ENCODE data around the gene DOCK6. TPM values are rescaled to one million over a fixed set of nuclear protein-coding genes. Genes with fewer than 3 reads are reported as not detected.

The DOCK6 gene
- total and polyA plus RNA-seq, 2 donors (not counting 1 experiment from before 2014, with no cell fraction given), result 6.9 to 17.7 TPM

DNA sequence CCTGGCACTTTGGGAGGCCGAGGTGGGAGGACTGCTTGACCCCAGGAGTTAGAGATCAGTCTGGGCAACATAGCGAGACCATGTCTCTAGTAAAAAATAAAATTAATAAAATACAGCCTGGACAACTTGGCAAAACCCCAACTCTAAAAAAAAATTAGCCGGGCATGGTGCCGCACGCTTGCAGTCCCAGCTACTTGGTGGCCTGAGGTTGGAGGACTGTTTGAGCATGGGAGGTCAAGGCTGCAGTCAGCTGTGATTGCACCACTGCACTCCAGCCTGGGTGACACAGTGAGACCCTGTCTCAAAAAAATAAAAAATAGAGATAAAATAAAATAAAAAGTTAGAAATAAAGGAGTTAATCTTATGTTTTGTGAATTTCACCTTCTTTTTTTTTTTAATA is 91.2 kb downstream of the DOCK6 start:
- H3K4me2 ChIP-seq (ENCODE audit: extremely low read depth, insufficient read depth, low read length), result no peak overlapping the region
- peaks cover 40% of the 10 kb centered on the region for H3K36me3 ChIP-seq (ENCODE audit: control insufficient read depth, insufficient read depth, low read length)
- DNase-seq (ENCODE audit: low read depth in 2 of 2), result no peak
- H3K9ac ChIP-seq (ENCODE audit: insufficient read depth, low read length), result no peak overlapping the region
- H3K4me1 ChIP-seq (ENCODE audit: control insufficient read depth, extremely low read depth, insufficient read depth, low read length), result peaks cover 35% of the 10 kb centered on the region
- no peak overlapping the region for H3K4me3 ChIP-seq (replicated peaks in 1 of 4; ENCODE audit: control extremely low read depth in 1 of 4, insufficient read depth in 1 of 4, low read depth in 3 of 4, low read length in 4 of 4)
- H3K79me2 ChIP-seq (ENCODE audit: control insufficient read depth, insufficient read depth, low read length), result peaks cover 4% of the 10 kb centered on the region
- TF ChIP-seq EZH2 (IDR thresholded peaks at IDR 0.05; ENCODE audit: low read length, missing control alignments), result no peak
- TF ChIP-seq, protein P1, sequence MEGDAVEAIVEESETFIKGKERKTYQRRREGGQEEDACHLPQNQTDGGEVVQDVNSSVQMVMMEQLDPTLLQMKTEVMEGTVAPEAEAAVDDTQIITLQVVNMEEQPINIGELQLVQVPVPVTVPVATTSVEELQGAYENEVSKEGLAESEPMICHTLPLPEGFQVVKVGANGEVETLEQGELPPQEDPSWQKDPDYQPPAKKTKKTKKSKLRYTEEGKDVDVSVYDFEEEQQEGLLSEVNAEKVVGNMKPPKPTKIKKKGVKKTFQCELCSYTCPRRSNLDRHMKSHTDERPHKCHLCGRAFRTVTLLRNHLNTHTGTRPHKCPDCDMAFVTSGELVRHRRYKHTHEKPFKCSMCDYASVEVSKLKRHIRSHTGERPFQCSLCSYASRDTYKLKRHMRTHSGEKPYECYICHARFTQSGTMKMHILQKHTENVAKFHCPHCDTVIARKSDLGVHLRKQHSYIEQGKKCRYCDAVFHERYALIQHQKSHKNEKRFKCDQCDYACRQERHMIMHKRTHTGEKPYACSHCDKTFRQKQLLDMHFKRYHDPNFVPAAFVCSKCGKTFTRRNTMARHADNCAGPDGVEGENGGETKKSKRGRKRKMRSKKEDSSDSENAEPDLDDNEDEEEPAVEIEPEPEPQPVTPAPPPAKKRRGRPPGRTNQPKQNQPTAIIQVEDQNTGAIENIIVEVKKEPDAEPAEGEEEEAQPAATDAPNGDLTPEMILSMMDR (conservative IDR thresholded peaks at IDR 0.05 in 1 of 2, IDR thresholded peaks at IDR 0.05 in 1 of 2; ENCODE audit: low read depth in 1 of 2, low read length in 2 of 2), result no peak
- no peak overlapping the region for H2AFZ ChIP-seq (ENCODE audit: low read length)
- H4K20me1 ChIP-seq (ENCODE audit: control insufficient read depth, extremely low read depth, insufficient read depth, low read length), result no peaks in the 10 kb centered on the region
- no peaks in the 10 kb centered on the region for H3K27me3 ChIP-seq (ENCODE audit: control insufficient read depth, insufficient read depth, low read length)
- H3K27ac ChIP-seq (ENCODE audit: insufficient read depth, low read length), result no peak overlapping the region
- no peaks in the 10 kb centered on the region for H3K9me3 ChIP-seq (ENCODE audit: control insufficient read depth, insufficient read depth, low read depth, low read length)

DNA sequence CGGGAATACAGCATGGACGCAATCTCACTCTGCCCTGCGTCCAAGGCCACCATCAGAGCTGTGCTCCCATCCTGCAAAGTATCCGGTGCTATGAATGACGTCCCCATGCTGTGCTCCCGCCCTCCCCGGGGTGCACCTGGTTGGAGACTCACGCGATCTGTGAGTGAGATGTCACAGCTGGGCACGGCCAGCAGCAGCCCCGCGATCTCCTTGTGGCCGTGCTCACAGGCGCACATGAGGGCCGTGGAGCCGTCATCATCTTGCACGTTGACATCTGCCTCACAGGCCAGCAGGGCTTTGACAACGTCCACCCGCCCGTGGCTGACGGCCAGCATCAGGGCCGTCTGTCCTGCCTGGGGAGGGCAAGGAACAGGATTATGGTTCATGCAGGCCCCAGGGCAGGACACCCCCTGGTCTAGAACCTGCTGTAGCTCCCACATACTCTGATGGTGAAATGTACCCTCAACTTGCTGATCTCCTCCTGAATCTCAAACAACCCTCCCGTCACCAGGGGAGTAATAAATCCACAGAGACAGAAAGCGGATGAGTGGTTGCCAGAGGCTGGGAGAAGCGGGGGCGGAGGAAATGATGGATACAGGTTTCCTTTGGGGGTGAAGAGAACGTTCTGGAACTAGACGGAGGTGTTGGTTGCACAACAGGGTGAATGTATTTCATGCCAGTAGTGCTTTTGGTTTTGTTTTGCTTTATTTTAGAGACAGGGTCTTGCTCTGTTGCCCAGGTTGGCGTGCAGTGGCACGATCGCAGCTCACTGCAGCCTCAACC is 92.2 kb downstream of the DOCK6 start:
- Histone ChIP-seq H3K36me3 (ENCODE audit: control insufficient read depth, insufficient read depth, low read length) (peaks cover 35% of the 10 kb centered on the region), H3K9ac (ENCODE audit: insufficient read depth, low read length) (peak overlapping the region; percentile 37), H3K4me3 (replicated peaks in 1 of 4; ENCODE audit: control extremely low read depth in 1 of 4, insufficient read depth in 1 of 4, low read depth in 3 of 4, low read length in 4 of 4) (no peak overlapping the region), H3K9me3 (ENCODE audit: control insufficient read depth, insufficient read depth, low read depth, low read length) (no peaks in the 10 kb centered on the region), H2AFZ (ENCODE audit: low read length) (no peak overlapping the region), H3K4me1 (ENCODE audit: control insufficient read depth, extremely low read depth, insufficient read depth, low read length) (peaks cover 46% of the 10 kb centered on the region), H3K27ac (ENCODE audit: insufficient read depth, low read length) (peak overlapping the region; percentile 61), H3K79me2 (ENCODE audit: control insufficient read depth, insufficient read depth, low read length) (peaks cover 4% of the 10 kb centered on the region), H3K4me2 (ENCODE audit: extremely low read depth, insufficient read depth, low read length) (no peak overlapping the region), H4K20me1 (ENCODE audit: control insufficient read depth, extremely low read depth, insufficient read depth, low read length) (no peaks in the 10 kb centered on the region), H3K27me3 (ENCODE audit: control insufficient read depth, insufficient read depth, low read length) (no peaks in the 10 kb centered on the region)
- TF ChIP-seq, protein P1 (conservative IDR thresholded peaks at IDR 0.05 in 1 of 2, IDR thresholded peaks at IDR 0.05 in 1 of 2; ENCODE audit: low read depth in 1 of 2, low read length in 2 of 2), result no peak
- no peak for TF ChIP-seq EZH2 (IDR thresholded peaks at IDR 0.05; ENCODE audit: low read length, missing control alignments)
- peak in 1 of 2 donors; percentile 42 for DNase-seq (ENCODE audit: low read depth in 2 of 2)

DNA sequence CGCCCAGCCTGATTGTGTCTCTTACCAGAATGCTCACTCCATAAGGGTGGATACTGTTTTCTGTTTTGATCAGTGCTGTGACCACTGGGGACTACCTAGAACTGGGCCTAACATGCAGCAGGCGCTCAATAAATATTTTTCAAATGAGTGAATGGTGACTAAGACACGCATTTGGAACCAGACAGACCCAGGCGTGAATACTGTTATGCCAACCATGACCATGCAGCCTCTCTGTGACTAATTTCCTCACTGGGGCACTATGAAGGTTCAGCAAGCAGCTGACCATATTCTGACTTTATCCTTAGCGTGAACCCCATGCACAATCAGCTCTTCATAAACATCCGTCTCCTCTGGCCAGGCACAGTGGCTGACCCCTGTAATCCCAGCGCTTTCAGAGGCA is 93.8 kb downstream of the DOCK6 start:
- H2AFZ ChIP-seq (ENCODE audit: low read length), result no peak overlapping the region
- peaks cover 2% of the 10 kb centered on the region for H3K79me2 ChIP-seq (ENCODE audit: control insufficient read depth, insufficient read depth, low read length)
- H3K4me3 ChIP-seq (replicated peaks in 1 of 4; ENCODE audit: control extremely low read depth in 1 of 4, insufficient read depth in 1 of 4, low read depth in 3 of 4, low read length in 4 of 4), result no peak overlapping the region
- no peak overlapping the region for H3K9ac ChIP-seq (ENCODE audit: insufficient read depth, low read length)
- peak overlapping the region; percentile 27 for H3K4me2 ChIP-seq (ENCODE audit: extremely low read depth, insufficient read depth, low read length)
- no peaks in the 10 kb centered on the region for H3K27me3 ChIP-seq (ENCODE audit: control insufficient read depth, insufficient read depth, low read length)
- no peaks in the 10 kb centered on the region for H3K9me3 ChIP-seq (ENCODE audit: control insufficient read depth, insufficient read depth, low read depth, low read length)
- TF ChIP-seq, protein P1 (conservative IDR thresholded peaks at IDR 0.05 in 1 of 2, IDR thresholded peaks at IDR 0.05 in 1 of 2; ENCODE audit: low read depth in 1 of 2, low read length in 2 of 2), result no peak
- TF ChIP-seq EZH2 (IDR thresholded peaks at IDR 0.05; ENCODE audit: low read length, missing control alignments), result no peak
- peak overlapping the region; percentile 85 for H3K27ac ChIP-seq (ENCODE audit: insufficient read depth, low read length)
- H3K4me1 ChIP-seq (ENCODE audit: control insufficient read depth, extremely low read depth, insufficient read depth, low read length), result peaks cover 53% of the 10 kb centered on the region
- H4K20me1 ChIP-seq (ENCODE audit: control insufficient read depth, extremely low read depth, insufficient read depth, low read length), result no peaks in the 10 kb centered on the region
- H3K36me3 ChIP-seq (ENCODE audit: control insufficient read depth, insufficient read depth, low read length), result peaks cover 27% of the 10 kb centered on the region
- peak; percentile 93 to 95 for DNase-seq (ENCODE audit: low read depth in 2 of 2)
